HG03139 (cell line): ENCODE data around the gene KLHL6.
"Not testable (repeated sequence)": the region's sequence is repeated elsewhere in the genome, so short reads cannot be mapped to it uniquely, and the experiment has no call there.

Source experiments
- ATAC-seq: cut with Tn5 transposase; IDR thresholded peaks from one replicate; pipeline ENCODE4 v1.9.1; 2021; ENCODE audit not compliant: unreplicated experiment

Gene KLHL6

DNA sequence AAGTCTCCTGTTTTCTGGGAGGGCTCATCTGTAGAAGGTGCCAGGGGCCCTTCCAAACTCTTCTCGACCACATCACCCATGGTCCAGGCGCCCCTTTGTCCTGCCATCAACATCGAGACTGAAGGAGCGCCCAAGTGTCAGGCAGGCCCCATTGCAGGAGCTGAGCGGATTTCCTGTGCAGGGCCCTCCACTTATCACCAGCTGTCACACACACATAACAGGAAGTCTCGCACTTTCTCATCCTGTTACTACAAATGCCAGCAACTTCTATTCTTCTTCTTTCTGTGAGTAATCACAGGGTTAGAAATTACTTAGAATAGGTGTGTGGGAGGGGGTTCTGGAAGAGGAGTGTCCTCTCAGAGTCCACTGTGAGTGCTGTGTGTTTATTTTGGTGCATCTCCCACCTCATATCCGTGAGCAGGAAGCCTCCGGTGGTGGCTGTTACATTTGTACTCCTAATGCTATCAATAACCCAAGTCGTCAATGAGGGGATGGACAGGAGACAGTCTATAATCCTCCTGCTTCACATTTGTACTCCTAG, at the start of gene KLHL6:
KLHL6 (minus strand) TSS at position 166 of the 541 bp plus-strand sequence; CDS start at position 113, 53 bp downstream.
- peak; percentile 95 for ATAC-seq

- no peak for ATAC-seq
These were observed 42.5 kb upstream of the KLHL6 start for GRCh38 chr3:183597959-183598358.

- no peak for ATAC-seq
These were observed 39.1 kb upstream of the KLHL6 start for GRCh38 chr3:183594636-183595035.

DNA sequence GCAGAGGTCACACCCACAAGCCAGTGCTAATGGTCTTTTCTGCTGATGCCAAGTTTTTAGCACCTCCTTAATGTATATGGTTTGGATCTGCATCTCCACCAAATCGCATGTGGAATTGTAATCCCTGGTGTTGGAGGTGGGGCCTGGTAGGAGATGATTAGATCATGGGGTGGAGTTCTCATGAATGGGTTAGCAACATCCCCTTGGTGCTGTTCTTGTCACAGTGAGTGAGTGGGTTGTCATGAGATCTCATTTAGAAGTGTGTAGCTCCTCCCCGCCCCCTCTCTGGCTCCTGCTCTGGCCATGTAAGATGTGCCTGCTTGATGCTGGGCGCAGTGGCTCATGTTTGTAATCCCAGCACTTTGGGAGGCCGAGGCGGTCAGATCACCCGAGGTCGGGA, 37.3 kb upstream of the KLHL6 start:
- no peak for ATAC-seq

GRCh38 chr3:183591881-183592521, 36.5 kb upstream of the KLHL6 start:
- ATAC-seq: peak; percentile 92

GRCh38 chr3:183590442-183590841, 34.9 kb upstream of the KLHL6 start:
- ATAC-seq: no peak

DNA sequence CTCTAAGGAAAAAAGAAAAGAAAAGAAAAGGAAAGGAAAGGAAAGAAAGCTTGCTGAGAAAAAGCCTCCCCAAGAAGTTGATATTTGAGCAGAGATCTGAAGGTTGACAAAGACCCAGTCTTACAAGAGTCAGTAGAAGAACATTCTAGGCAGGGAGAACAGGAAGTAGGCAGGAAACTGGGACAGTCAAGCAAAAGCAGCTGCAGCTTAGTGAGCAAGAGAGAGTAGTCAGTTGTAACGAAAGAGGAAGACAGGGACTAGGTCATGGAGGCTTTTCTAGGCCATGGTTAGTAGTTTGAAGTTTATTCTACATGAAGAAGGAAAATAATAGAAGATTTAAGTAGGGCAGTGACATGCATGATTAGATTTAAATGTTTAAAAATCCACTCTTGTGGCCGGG, 31.8 kb upstream of the KLHL6 start:
- ATAC-seq: no peak

DNA sequence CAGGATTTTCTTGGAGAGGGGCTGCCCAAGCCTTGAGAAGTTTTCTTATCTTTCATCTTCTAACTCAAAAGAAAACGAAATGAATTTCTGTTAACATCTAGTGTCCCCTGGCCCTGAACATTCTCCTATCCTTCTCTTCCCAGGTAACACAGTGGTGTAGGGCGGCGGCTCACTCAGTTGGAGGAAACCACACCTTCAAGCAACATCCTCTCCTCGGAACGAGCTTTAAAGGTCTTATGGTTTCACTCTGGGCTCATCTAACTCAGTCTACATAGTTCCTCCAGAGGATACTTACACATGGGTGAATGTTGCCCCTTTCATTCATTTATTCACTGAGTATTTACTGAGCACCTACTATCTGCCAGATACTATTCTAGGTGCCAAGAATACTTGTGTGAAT, 31.0 kb upstream of the KLHL6 start:
- no peak for ATAC-seq

- no peak for ATAC-seq
These were observed 29.4 kb upstream of the KLHL6 start for GRCh38 chr3:183584914-183585280.

DNA sequence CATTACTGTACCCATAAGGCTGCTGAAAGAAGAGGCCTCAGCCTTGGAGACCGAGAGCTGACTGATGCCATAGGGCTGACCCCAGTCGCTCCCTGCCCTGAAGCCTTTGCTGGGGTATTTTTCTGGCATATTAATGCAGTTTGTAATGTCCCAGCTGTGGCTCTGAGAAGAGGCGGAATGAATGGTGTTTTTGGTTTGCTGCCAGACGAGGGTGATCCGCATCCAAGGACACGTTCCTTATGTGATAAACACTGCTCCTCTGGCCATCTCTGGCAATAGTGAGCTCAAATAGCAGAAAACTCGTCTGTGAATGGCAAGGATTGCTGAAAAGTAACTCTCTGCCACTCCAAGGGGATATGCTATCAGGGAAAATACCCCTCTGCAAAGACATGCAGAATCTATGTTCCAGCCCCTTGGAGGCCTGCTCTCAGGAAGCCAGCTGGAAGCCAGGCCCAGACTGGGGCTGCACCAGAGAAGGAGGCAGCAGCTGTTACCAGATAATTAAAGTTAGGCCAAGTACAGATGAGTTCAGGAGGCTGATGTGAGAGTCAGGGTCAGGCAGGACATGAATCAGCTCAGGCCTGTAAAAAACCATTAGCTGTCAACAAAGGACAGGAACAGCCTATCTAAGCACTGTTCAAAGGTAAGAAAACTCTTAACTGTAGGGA, 28.9 kb upstream of the KLHL6 start:
- no peak for ATAC-seq

GRCh38 chr3:183583331-183584245, 28.1 kb upstream of the KLHL6 start:
- ATAC-seq: no peak

DNA sequence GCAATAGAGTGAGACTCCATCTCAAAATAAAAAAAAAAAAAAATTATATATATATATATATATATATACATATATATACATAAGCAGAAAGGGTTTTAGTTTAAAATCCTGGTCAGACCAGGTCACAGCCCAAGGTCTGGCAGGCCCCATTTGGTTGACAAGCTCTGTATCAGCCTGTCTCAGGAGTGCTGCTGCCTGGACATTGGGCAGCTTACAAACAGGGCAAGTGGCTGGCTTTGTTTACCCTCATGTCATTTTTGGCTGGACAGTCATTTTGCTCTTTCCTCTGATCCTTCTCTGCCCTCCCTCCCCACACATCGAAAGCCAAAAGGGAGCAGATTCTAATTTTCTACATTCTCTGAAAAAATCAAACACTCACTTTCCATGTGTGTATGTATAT, 26.7 kb upstream of the KLHL6 start:
- ATAC-seq: no peak

- ATAC-seq: no peak
These were observed 26.1 kb upstream of the KLHL6 start for GRCh38 chr3:183581496-183582155.

GRCh38 chr3:183579967-183580900, 24.7 kb upstream of the KLHL6 start:
- ATAC-seq: no peak

DNA sequence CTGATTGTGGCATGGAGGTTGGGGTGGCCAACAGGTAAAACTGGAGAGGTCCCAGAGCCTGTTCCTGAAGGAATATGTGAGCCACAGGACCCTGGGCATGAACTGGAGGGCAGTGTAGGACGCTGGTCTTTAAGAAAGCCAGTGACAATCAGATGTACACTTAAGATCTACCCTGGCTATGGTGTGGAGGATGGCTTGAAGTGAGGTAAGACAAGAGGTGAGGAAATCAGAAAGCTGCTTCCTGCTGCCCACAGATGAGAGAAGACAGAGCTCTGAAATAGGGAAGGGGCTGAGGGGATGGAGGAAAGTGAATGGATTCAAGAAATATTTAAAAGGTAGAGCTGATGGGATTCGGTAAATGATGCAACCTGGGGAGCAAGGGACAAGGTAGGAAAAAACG, 22.7 kb upstream of the KLHL6 start:
- ATAC-seq: no peak

DNA sequence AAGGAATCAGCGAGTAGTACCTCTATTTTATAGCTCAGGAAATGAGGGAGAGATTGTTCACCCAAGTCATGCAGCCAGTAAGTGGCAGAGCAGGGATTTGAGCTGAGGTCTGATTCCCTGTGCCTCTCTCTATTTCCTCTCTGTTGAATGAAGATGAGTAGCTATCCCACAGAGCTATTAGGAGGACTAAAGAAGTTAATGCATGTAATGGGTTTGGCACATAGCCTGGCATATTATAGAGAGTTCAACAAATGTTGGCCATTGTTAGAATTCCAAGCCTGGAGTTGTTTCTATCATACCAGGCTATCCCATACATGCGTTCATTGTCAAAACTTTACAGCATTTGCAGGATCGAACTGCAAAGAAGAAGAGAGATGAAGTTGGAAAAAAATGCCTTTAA, 21.8 kb upstream of the KLHL6 start:
- no peak for ATAC-seq

DNA sequence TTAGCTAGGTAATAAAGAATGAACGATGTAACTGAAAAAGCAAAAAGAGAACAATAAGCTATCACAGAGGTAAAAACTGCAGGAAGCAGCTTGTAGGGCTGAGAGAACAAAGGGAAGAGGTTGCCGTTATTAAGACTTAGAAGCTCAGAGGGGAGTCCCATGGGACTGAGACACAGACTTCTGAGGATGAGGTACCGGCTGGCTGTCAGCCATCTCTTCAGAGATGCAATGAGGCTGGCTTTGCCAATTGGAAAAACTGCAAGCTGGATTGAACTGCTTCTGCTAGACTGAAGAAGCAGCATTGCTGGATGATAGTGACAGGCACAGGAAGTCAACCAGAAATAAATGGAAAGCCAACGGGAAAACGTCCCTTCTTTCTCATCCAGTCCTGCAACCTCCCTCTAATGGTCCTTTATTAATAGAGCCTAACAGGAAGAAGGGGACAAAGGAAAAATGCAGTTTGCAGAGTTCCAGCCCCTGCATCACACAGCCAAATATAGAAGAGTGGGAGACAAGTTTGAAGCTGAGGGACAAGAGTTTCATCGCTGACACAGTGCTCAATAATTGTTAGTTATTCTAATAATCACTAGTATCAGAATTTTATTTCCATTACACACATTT, 21.1 kb upstream of the KLHL6 start:
- ATAC-seq: no peak

DNA sequence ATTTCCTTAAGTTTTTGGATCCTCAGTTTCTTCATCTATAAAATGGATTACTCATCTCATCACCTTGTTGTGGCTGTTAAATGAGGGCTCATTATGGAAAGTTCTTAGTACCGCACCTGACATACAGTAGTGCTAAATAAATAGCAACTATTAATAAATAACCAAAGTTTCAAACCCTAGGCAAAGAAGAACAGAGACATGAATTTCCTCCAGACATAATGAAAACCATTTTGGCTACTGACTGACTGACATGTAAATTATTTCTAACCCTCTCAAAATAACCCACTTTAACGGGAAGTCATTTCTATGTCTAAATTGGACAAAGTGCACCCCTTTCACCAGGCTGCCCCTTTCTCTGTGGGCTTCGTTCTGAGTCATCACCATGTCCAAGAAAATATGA, 17.4 kb upstream of the KLHL6 start:
- no peak for ATAC-seq

DNA sequence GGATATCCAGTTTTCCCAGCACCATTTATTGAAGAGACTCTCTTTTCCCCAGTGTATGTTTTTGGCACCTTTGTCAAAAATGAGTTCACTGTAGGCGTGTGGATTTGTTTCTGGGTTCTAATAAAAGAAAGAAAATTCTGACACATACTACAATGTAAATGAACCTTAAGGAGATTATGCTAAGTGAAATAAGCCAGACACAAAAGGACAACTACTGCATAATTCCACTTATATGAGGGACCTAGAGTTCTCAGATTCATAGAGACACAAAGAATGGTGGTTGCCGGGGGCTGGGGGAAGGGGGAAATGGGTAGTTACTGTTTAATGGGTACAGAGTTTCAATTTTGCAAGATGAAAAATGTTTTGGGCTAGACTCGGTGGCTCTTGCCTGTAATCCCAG, 14.7 kb upstream of the KLHL6 start:
- not testable (repeated sequence) for ATAC-seq

GRCh38 chr3:183566880-183567279, 11.4 kb upstream of the KLHL6 start:
- ATAC-seq: no peak
